ENCODE measurements around the gene RHOH.

GRCh38 chr4:40238008-40238699 lies 41.3 kb downstream of the RHOH start:
- no peak for TF ChIP-seq CTCF (conservative IDR thresholded peaks at IDR 0.05; ENCODE audit: low read length)
- no peak for TF ChIP-seq EZH2phosphoT487 (IDR thresholded peaks at IDR 0.05; ENCODE audit: borderline replicate concordance, low read depth, low read length)

All from OCI-LY7 (cell line).